HG03139 (cell line): ENCODE measurements around the gene TEX14.
A peak's percentile ranks its signal among the peaks of the same experiment; 100 is the strongest.
"Not testable (repeated sequence)": the region's sequence is repeated elsewhere in the genome, so short reads cannot be mapped to it uniquely, and the experiment has no call there.

ENCODE experiments used
- ATAC-seq: cut with Tn5 transposase; IDR thresholded peaks from one replicate; pipeline ENCODE4 v1.9.1; 2021; ENCODE audit not compliant: unreplicated experiment

Gene TEX14

GRCh38 chr17:58657962-58658803, 33.7 kb downstream of the TEX14 start:
- ATAC-seq = not testable (repeated sequence)

GRCh38 chr17:58648236-58648635, 43.6 kb downstream of the TEX14 start:
- ATAC-seq = no peak

- ATAC-seq = no peak
Measured at GRCh38 chr17:58643147-58643546, 48.7 kb downstream of the TEX14 start.

GRCh38 chr17:58641887-58642311, 49.9 kb downstream of the TEX14 start:
- ATAC-seq = no peak

- no peak for ATAC-seq
Measured at GRCh38 chr17:58640202-58640601, 51.6 kb downstream of the TEX14 start.

GRCh38 chr17:58639681-58640080, 52.2 kb downstream of the TEX14 start:
- no peak for ATAC-seq

- ATAC-seq = no peak
Measured at GRCh38 chr17:58637011-58637570, 54.8 kb downstream of the TEX14 start.

GRCh38 chr17:58632324-58633314, 59.2 kb downstream of the TEX14 start:
- ATAC-seq = no peak

GRCh38 chr17:58631523-58632323, 60.1 kb downstream of the TEX14 start:
- ATAC-seq = peak; percentile 69

- ATAC-seq = peak; percentile 45
Measured at GRCh38 chr17:58630883-58631522, 60.8 kb downstream of the TEX14 start.

- ATAC-seq = no peak
Measured at GRCh38 chr17:58626905-58627304, 64.9 kb downstream of the TEX14 start.

GRCh38 chr17:58624751-58625150, 67.1 kb downstream of the TEX14 start:
- ATAC-seq = no peak

GRCh38 chr17:58621174-58621573, 70.7 kb downstream of the TEX14 start:
- ATAC-seq = peak; percentile 67

GRCh38 chr17:58618336-58618735, 73.5 kb downstream of the TEX14 start:
- ATAC-seq = no peak

- no peak for ATAC-seq
Measured at GRCh38 chr17:58617563-58617962, 74.3 kb downstream of the TEX14 start.

- ATAC-seq = peak; percentile 49
Measured at GRCh38 chr17:58615768-58616659, 75.8 kb downstream of the TEX14 start.

- no peak for ATAC-seq
Measured at GRCh38 chr17:58614859-58615459, 76.9 kb downstream of the TEX14 start.

GRCh38 chr17:58611331-58611730, 80.5 kb downstream of the TEX14 start:
- ATAC-seq = no peak

GRCh38 chr17:58606934-58607333, 84.9 kb downstream of the TEX14 start:
- no peak for ATAC-seq
